NT2/D1 (cell line): ENCODE data around the gene AMPD3.

Experiments used
- DNase-seq: peaks from one replicate; pipeline ENCODE4 v3.0.0-alpha.2; 2011; ENCODE audit warnings: low read depth, low spot score
- H3K27me3 ChIP-seq: 2 replicates; pipeline ENCODE4 v1.6.0; 2011; ENCODE audit warnings: mild to moderate bottlenecking; ENCODE audit not compliant: insufficient read length, insufficient read depth
- H3K36me3 ChIP-seq: 2 replicates; pipeline ENCODE4 v1.6.1; 2011; ENCODE audit warnings: mild to moderate bottlenecking, low read length, mixed read lengths; ENCODE audit not compliant: insufficient read depth, insufficient read length
- H3K4me1 ChIP-seq: 2 replicates; pipeline ENCODE4 v1.5.1; 2011; ENCODE audit not compliant: insufficient read depth, insufficient read length
- H3K4me3 ChIP-seq: 2 replicates; pipeline ENCODE4 v1.5.1; 2011; ENCODE audit warnings: low read depth; ENCODE audit not compliant: insufficient read length
- H3K9ac ChIP-seq: 2 replicates; pipeline ENCODE4 v1.6.0; 2011; ENCODE audit warnings: low read depth; ENCODE audit not compliant: insufficient read length
- H3K9me3 ChIP-seq: 2 replicates; pipeline ENCODE4 v1.5.1; 2011; ENCODE audit warnings: mild to moderate bottlenecking, low read length; ENCODE audit not compliant: insufficient read depth
- SUZ12 ChIP-seq: IDR thresholded peaks from 2 replicates; pipeline ENCODE4 v1.6.1; 2011; ENCODE audit not compliant: insufficient read length, insufficient read depth; ENCODE audit errors: extremely low read depth
- YY1 ChIP-seq: IDR thresholded peaks from 2 replicates; pipeline ENCODE4 v1.6.1; 2011; ENCODE audit not compliant: insufficient read length, insufficient read depth
- ZNF274 ChIP-seq: IDR thresholded peaks from 2 replicates; pipeline ENCODE4 v1.6.1; 2011; ENCODE audit warnings: mild to moderate bottlenecking, low read depth, low read length

The AMPD3 gene

DNA sequence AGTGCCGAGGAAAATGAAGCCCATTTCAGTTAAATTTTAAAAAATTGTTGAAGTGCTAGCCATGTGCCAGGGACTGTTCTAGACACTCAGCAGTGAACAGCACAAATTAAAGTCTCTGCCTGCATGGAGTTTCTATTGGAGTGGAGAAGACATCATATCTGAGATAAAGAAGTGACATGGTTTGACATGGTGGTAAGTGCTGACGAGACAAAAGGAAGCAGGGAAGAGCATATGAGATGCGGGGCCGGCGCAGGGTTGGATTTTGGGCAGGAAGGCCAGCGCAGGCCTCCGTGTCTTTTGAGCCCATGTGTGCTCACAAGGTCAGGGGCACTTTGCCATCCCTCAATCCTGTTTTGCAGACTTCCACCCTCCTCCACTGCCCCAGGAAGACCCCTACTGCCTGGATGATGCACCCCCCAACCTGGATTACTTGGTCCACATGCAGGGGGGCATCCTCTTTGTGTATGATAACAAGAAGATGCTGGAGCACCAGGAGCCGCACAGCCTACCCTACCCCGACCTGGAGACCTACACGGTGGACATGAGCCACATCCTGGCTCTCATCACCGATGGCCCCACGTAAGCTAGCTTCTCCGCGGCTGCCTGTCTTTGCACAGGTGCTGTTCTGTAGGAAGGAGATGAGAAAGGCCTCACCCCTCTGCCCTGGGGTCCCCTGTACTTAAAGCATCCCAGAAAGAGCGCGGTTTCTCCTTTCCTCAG, 29.6 kb downstream of the AMPD3 start:
- Histone ChIP-seq H3K4me3 (no peak overlapping the region), H3K27me3 (no peaks in the 10 kb centered on the region), H3K36me3 (no peaks in the 10 kb centered on the region), H3K9me3 (no peaks in the 10 kb centered on the region), H3K4me1 (no peaks in the 10 kb centered on the region), H3K9ac (no peak overlapping the region)
- DNase-seq: no peak
- no peak for TF ChIP-seq ZNF274

DNA sequence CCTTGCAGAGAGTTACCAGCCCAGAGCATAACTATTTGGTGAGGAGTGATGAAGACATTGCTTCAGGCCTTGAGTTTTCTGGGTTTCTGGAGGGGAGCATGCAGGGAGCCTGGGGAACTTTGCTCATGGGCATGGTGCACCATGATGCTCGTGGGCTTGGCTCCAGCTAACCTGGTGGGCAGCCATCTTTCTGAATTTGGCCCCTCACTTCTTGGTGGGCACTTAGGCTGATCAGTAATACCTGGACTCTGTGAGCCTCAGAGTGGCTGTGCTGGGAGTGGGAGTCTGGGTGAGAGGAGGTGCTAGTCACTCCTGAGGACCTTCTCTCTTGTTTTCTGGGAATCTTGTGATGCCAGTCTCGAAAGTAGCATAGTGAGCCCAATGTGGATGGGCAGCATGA, 30.6 kb downstream of the AMPD3 start:
- Histone ChIP-seq H3K27me3 (no peaks in the 10 kb centered on the region), H3K4me3 (no peak overlapping the region), H3K9me3 (no peaks in the 10 kb centered on the region), H3K4me1 (no peaks in the 10 kb centered on the region), H3K9ac (no peak overlapping the region), H3K36me3 (no peaks in the 10 kb centered on the region)
- DNase-seq: no peak
- TF ChIP-seq SUZ12: no peak

DNA sequence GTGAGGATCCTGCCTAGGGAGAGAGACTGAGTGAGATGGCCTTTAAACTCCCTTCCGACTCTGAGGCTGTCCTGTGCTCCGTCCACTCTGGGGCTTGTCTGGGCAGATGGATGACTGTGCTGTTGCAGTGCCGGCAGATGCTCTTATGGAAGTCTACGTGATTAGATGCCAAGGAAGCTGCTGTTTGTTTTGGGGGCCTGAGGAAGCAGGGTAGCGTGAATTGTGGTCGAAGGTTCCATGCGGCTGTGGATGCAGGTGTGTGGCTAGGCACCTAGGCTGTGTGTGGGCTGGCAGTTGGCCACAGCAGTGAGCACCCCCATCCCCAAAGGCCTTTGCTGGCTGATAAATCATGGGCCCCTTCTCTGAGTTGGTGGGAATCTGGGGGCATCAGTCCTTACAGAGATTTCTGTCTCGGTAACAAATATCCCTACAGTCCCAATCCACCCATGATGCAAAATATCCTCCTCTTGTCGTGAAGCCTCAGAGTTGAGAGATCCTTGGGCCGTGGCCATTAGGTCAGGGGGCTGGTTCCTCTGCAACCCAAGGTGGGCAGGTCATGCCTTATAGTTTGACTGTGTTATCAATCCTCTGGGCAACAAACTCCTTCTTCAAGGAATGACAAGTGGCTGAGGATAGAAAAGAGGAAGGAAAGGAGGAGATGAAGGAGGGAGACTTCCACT, 31.2 kb downstream of the AMPD3 start:
- TF ChIP-seq SUZ12 (no peak), YY1 (no peak), ZNF274 (no peak)
- no peak for DNase-seq

DNA sequence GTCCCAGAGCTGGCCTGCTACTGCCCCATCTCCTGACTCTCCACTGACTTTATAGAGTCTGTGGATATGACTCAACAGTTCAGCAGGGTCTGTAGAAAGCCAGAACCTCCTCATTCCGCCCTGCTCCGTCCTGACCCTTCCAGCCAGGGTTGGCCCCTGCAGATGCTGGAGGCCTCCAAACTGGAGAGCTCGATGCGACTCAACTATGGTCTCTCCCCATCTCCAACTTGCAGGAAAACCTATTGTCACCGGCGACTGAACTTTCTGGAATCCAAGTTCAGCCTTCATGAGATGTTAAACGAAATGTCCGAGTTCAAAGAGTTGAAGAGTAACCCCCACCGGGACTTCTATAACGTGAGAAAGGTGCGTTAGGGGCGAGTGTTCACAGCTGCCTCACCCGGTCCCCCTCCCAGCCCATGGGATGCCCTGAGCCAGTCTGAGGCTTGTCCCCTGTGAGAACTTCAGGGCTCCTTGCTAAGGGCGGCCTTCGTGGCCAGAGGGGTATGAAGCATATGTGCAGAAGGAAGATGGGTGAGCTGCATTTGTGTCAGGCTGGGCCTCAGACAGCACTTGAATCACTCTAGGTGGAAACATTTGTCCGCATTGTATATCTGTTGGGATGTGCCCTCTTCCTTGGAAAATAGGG, 32.1 kb downstream of the AMPD3 start:
- TF ChIP-seq SUZ12 (no peak), YY1 (no peak), ZNF274 (no peak)
- Histone ChIP-seq H3K9me3 (no peaks in the 10 kb centered on the region), H3K4me3 (no peak overlapping the region), H3K27me3 (no peaks in the 10 kb centered on the region), H3K4me1 (peaks cover under 1% of the 10 kb centered on the region), H3K36me3 (no peaks in the 10 kb centered on the region), H3K9ac (no peak overlapping the region)
- DNase-seq: no peak

More for the DNA sequence above, 31.2 kb downstream of the AMPD3 start:
- no peaks in the 10 kb centered on the region for H3K9me3 ChIP-seq
- no peak overlapping the region for H3K4me3 ChIP-seq
- H3K9ac ChIP-seq: no peak overlapping the region
- H3K4me1 ChIP-seq: no peaks in the 10 kb centered on the region
- H3K27me3 ChIP-seq: no peaks in the 10 kb centered on the region
- H3K36me3 ChIP-seq: no peaks in the 10 kb centered on the region

DNA sequence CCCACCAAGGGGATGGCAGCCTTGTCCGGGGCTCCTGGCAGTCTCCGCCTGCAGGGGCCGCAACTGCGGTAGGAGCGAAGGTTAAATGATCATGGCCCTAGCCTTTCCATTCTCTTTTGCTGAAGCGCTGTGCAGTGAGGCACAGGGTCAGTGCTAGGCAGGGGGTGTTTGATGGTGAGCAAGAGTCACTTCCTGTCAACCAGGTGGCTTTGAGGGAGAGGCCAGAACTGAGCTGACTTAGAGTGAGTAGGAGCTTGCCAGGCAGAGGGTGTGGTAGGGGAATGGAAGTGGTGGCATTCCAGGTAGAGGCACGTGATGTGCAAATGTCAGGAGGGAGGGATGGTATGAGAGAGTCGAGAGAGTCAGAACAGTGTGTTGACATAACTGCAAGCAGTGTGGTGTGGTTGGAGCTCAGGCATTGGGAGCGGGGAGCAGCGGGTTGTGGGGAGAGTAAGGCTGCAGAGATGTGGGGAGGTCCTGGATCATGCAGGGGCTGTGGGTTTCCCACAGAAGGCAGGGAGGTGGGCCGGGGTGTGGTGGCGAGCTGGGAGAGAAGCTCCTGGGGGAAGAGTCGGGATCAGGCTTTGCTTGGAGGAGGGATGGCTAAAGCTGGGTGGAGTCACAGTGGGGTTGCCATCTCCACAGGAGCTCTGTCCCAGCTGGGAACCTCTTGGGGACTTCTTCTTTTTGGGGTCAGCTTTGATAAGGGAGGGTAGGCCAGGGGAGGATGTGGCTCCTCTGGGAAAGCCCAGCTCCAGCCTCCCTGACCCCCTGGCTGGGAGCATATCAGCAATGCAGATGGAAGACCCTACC, 33.3 kb downstream of the AMPD3 start:
- H3K4me3 ChIP-seq: no peak overlapping the region
- H3K9me3 ChIP-seq: no peaks in the 10 kb centered on the region
- H3K4me1 ChIP-seq: peaks cover 5% of the 10 kb centered on the region
- peaks cover 3% of the 10 kb centered on the region for H3K36me3 ChIP-seq
- no peaks in the 10 kb centered on the region for H3K27me3 ChIP-seq
- no peak for DNase-seq
- TF ChIP-seq ZNF274 (no peak), SUZ12 (no peak), YY1 (no peak)
- no peak overlapping the region for H3K9ac ChIP-seq

DNA sequence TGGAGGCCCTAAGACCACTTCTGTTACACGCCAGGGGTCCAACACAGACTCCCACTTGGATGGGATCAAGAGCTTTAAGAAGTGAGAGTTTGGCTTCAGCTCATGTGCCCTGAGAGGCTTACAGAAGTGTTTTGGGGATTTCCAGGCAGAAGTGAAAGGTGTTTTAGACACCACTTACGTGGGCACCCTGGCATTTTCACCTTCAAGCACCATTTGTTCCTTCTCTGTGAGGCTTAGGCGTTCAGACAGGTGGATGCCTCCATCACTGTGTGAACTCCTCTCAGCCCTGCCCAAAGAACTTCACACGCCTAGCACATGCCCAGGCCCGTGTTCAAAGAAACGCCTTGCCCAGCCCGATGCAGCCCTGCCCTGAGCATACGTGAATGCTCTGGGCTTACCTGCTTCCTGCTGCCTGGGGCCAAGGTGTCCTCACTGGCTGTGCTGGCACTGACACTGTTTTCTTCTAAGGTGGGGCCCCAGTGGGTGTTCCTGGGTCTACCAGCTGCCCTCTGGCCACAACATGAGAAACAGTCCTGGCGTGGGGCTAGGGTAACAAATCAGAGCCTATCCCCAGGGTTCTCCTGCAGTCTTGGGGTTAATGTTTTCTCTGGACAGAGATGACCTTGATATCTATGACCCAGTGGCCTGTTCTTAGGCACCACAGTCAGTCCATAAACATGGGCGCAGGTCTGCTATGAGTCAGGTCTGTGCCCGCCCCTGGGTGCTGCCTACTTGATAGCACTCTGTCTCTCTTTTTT, 34.0 kb downstream of the AMPD3 start:
- peaks cover 3% of the 10 kb centered on the region for H3K36me3 ChIP-seq
- no peak overlapping the region for H3K9ac ChIP-seq
- peaks cover 7% of the 10 kb centered on the region for H3K4me1 ChIP-seq
- H3K9me3 ChIP-seq: no peaks in the 10 kb centered on the region
- DNase-seq: no peak
- no peak for TF ChIP-seq SUZ12
- no peak for TF ChIP-seq ZNF274
- TF ChIP-seq YY1: no peak
- no peaks in the 10 kb centered on the region for H3K27me3 ChIP-seq
- no peak overlapping the region for H3K4me3 ChIP-seq

DNA sequence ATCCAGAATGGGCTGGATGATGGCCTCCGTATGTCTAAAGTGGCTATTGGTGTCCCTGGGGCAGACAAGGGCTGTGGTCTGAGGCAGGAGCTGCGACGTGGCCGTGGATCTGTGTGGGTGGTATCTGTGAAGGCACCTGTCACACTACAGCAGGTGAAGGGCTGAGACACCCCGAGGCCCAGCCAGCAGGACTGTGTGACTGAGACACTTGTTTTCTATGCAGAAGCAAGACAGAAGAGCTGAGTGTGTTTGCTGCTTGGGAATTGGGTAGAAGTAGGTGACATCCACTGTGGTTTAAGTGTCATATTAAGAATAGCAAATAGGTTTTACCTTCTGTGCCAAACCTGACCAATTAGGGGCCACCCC, 35.0 kb downstream of the AMPD3 start:
- no peak overlapping the region for H3K4me3 ChIP-seq
- H3K27me3 ChIP-seq: no peaks in the 10 kb centered on the region
- TF ChIP-seq ZNF274 (no peak), SUZ12 (no peak), YY1 (no peak)
- peaks cover 7% of the 10 kb centered on the region for H3K4me1 ChIP-seq
- peaks cover 3% of the 10 kb centered on the region for H3K36me3 ChIP-seq
- H3K9me3 ChIP-seq: no peaks in the 10 kb centered on the region
- H3K9ac ChIP-seq: no peak overlapping the region
- no peak for DNase-seq
